HFFc6 (cell line): Measurements from ENCODE around the gene TMEM245. TPM values are rescaled to one million over a fixed set of nuclear protein-coding genes. Genes with fewer than 3 reads are reported as not detected.

Source experiments
- DNase-seq: peaks from one replicate; pipeline ENCODE4 v3.0.0-alpha.2; 2018
- H3K27ac Mint-ChIP-seq: 2 replicates; pipeline ENCODE4 v1.8.0; 2020; ENCODE audit warnings: mild to moderate bottlenecking, mixed read lengths
- H3K27me3 Mint-ChIP-seq: 2 replicates; pipeline ENCODE4 v1.8.0; 2021; ENCODE audit warnings: mild to moderate bottlenecking, moderate library complexity, mixed read lengths; ENCODE audit not compliant: insufficient read depth
- H3K36me3 Mint-ChIP-seq: 2 replicates; pipeline ENCODE4 v1.8.0; 2021; ENCODE audit warnings: low read depth, mixed read lengths
- H3K4me1 Mint-ChIP-seq: 2 replicates; pipeline ENCODE4 v1.8.0; 2020; ENCODE audit warnings: low read depth, mixed read lengths
- H3K4me3 Mint-ChIP-seq: 2 replicates; pipeline ENCODE4 v1.8.0; 2020; ENCODE audit warnings: mild to moderate bottlenecking, moderate library complexity, mixed read lengths
- H3K9me3 Mint-ChIP-seq: 2 replicates; pipeline ENCODE4 v1.8.0; 2020; ENCODE audit warnings: mild to moderate bottlenecking, mixed read lengths
- total RNA-seq, 6 experiments: library from RNA; stranded (reverse); fragmentation: NEBNext Ultra II Directional; extraction: Animal tissue kit (Norgen Biotek cat#: 25700); gene quantifications; 2 replicates in 1 of 6; 3 replicates in 5 of 6; pipeline ENCODE4 v1.2.3, GENCODE V29; 2021
- TF ChIP-seq, protein P1 (sequence below): fragments of 200-600 bp; sonication (generic); IDR thresholded peaks from 2 replicates; pipeline ENCODE4 v1.5.0; 2021; ENCODE audit warnings: antibody characterized with exemption, mild to moderate bottlenecking

Gene TMEM245
- total RNA-seq, 6 experiments from 2014 or later = 52.1 to 61.8 (median 57.4) TPM

DNA sequence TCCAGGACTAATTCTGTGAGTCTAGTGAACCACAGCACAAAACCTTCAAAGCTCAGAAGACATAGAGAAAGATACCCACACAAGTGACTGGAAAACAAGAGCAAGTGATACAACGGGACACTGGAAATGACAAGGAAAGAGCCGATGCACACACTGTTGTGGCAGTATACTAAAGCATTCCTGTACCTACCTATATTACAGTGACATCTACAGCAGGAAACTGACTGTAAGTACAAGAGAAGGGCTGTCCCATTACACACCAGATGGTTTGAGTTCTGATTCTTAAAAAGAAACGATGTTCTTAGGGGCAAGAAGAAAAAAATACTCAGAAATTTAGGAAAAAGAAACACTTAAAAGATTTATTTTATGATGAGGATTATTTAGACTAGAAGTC lies 18.5 kb downstream of the TMEM245 start:
- peaks cover 30% of the 10 kb centered on the region for H3K36me3 Mint-ChIP-seq
- no peak for DNase-seq
- H3K4me1 Mint-ChIP-seq = peaks cover 67% of the 10 kb centered on the region
- TF ChIP-seq, protein P1, sequence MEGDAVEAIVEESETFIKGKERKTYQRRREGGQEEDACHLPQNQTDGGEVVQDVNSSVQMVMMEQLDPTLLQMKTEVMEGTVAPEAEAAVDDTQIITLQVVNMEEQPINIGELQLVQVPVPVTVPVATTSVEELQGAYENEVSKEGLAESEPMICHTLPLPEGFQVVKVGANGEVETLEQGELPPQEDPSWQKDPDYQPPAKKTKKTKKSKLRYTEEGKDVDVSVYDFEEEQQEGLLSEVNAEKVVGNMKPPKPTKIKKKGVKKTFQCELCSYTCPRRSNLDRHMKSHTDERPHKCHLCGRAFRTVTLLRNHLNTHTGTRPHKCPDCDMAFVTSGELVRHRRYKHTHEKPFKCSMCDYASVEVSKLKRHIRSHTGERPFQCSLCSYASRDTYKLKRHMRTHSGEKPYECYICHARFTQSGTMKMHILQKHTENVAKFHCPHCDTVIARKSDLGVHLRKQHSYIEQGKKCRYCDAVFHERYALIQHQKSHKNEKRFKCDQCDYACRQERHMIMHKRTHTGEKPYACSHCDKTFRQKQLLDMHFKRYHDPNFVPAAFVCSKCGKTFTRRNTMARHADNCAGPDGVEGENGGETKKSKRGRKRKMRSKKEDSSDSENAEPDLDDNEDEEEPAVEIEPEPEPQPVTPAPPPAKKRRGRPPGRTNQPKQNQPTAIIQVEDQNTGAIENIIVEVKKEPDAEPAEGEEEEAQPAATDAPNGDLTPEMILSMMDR = no peak
- H3K27me3 Mint-ChIP-seq = no peaks in the 10 kb centered on the region
- no peak overlapping the region for H3K4me3 Mint-ChIP-seq
- H3K27ac Mint-ChIP-seq = peak overlapping the region; percentile 22; the same call in 1 of the 2 replicates
- 0 out of 2 replicates have a peak, but pooled peaks cover 4% of the 10 kb centered on the region for H3K9me3 Mint-ChIP-seq

DNA sequence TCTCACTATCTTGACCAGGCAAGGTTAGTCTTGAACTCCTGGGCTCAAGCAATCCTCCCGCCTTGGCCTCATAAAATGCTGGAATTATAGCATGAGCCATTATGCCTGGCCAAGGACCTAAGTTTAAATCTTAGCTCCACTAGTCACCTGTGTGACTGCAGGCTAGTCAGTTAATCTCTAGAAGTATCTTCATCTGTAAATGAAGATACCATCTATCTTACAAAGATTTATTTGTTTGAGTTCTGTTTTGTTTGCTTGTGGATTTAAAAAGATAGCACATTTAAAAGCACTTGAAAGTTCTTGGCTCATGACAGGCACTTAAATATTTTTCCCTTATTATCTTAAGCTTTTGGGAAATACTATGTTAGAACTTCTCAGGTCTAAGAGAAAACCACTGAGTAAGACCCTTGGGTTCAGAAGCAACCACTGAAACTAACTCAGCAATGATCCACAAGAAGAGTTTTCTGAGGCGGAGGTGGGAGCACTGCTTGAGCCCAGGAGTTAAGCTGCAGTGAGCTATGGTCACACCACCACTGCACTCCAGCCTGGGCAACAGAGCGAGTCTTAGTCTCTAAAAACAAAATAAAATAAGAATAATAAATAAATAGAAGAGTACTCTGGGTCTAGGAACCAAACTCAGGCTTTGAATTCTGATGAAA lies 19.1 kb downstream of the TMEM245 start:
- peaks cover 72% of the 10 kb centered on the region for H3K4me1 Mint-ChIP-seq
- H3K27ac Mint-ChIP-seq = peak overlapping the region; percentile 22; the same call in 1 of the 2 replicates
- peaks cover 33% of the 10 kb centered on the region for H3K36me3 Mint-ChIP-seq
- 0 out of 2 replicates have a peak, but pooled peaks cover 4% of the 10 kb centered on the region for H3K9me3 Mint-ChIP-seq
- no peak for DNase-seq
- peaks cover 2% of the 10 kb centered on the region; the same call in 1 of the 2 replicates for H3K27me3 Mint-ChIP-seq
- H3K4me3 Mint-ChIP-seq = no peak overlapping the region
- TF ChIP-seq, protein P1 = no peak

DNA sequence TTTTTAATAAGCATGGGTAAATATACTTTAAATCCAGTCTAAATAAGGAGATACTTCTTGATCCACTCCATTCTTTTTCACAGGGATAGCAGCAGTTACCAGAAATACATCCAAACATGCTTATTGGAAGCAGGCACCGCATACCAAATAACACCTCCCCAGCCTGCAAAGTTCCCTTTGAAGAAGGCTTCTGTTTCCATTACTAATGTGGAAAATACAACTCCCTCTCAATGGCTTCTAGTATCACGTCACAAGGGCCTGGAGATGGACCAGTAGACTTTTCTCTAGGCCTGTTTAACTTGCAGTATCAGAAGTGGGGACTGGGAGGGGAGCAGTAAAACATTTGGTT lies 20.8 kb downstream of the TMEM245 start:
- H3K4me3 Mint-ChIP-seq = peak overlapping the region; percentile 58
- 0 out of 2 replicates have a peak, but pooled peaks cover 4% of the 10 kb centered on the region for H3K9me3 Mint-ChIP-seq
- peaks cover 82% of the 10 kb centered on the region for H3K4me1 Mint-ChIP-seq
- TF ChIP-seq, protein P1 = no peak; the same call in 1 of the 2 replicates
- H3K27ac Mint-ChIP-seq = peak overlapping the region; percentile 78
- peaks cover 2% of the 10 kb centered on the region; the same call in 1 of the 2 replicates for H3K27me3 Mint-ChIP-seq
- peaks cover 41% of the 10 kb centered on the region for H3K36me3 Mint-ChIP-seq
- no peak for DNase-seq

DNA sequence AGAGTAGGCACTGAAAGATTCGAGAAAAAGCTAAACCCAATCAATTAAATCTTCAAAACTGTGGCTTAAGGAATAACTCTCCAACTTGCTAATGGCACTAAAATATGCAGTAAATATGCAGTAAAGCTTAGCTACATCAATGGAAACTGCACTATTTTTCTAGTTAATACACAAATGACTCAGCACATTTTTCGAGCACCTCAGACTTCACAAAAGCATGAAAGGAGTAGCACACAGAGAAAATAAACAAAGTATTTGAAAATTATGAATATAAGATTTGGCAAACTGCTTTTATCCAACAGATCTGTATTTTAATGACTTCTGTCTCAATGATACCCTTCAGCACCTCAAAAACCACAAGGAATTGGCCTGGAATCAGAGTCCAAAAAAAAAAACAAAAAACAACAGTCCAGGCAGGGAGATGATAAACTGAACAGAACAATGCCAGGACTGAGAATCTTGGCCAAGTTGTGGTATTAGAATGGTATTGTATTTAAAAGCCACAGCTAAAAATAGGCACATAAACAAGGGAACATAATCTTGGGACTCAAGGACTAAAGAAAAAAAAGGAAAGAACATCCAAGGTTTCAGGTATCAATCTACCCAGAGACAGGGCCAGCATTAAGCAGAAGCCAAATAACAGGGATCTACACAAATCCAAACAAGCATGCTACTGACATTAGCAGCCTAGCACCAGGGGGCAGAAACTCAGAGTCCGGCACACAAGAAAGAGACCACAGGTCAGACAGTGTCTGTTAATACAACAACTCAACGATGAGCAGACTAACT lies 21.4 kb downstream of the TMEM245 start:
- Mint-ChIP-seq H3K36me3 (peaks cover 42% of the 10 kb centered on the region), H3K4me1 (peaks cover 83% of the 10 kb centered on the region), H3K27ac (peak overlapping the region; percentile 78), H3K9me3 (0 out of 2 replicates have a peak, but pooled peaks cover 4% of the 10 kb centered on the region), H3K27me3 (peaks cover 2% of the 10 kb centered on the region; the same call in 1 of the 2 replicates), H3K4me3 (peak overlapping the region; percentile 58)
- TF ChIP-seq, protein P1 = peak; percentile 66
- DNase-seq = peak; percentile 81

DNA sequence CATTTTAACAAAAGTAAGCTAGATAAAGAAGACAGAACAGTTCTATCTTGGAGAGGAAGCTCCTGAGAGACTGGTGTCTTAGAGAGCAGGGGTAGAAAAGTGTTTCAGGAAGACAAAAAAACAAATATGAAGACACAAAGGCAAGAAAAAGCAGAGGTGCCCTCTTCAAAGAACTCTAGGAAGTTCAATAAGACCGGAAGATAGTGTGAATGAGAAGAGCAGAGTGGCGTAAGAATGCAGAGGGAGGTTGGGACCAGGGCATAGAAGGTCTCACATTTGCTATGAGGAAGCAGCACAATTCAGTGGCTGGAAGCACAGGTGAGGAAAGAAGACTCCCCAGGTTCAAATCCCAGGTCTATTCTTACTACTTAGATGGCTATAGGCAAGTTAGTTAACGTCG lies 22.6 kb downstream of the TMEM245 start:
- Mint-ChIP-seq H3K27ac (peak overlapping the region; percentile 78), H3K27me3 (peaks cover 2% of the 10 kb centered on the region; the same call in 1 of the 2 replicates), H3K36me3 (peaks cover 44% of the 10 kb centered on the region), H3K4me1 (peaks cover 82% of the 10 kb centered on the region), H3K9me3 (no peaks in the 10 kb centered on the region), H3K4me3 (peak overlapping the region; percentile 52; the same call in 1 of the 2 replicates)
- no peak for DNase-seq
- TF ChIP-seq, protein P1 = no peak
